Stomach (tissue), 4 donors: ENCODE data around the gene SMG1.
"Not testable (repeated sequence)": the region's sequence is repeated elsewhere in the genome, so short reads cannot be mapped to it uniquely, and the experiment has no call there.

Source experiments
- EP300 ChIP-seq: sonication (generic); formaldehyde crosslinking; IDR thresholded peaks from one replicate; pipeline ENCODE4 v1.6.1; 2017; ENCODE audit warnings: antibody characterized with exemption
- TF ChIP-seq, protein P1 (sequence below), 7 experiments: fragments of 450-650 bp in 4 of 7; fragments of 200-600 bp in 3 of 7; sonication (generic) in 3 of 7; IDR thresholded peaks; one replicate each; pipeline ENCODE4 v1.5.1; 2016 to 2019; ENCODE audit warnings: antibody characterized with exemption in 7 of 7, control low read depth in 2 of 7, mild to moderate bottlenecking in 1 of 7

DNA sequence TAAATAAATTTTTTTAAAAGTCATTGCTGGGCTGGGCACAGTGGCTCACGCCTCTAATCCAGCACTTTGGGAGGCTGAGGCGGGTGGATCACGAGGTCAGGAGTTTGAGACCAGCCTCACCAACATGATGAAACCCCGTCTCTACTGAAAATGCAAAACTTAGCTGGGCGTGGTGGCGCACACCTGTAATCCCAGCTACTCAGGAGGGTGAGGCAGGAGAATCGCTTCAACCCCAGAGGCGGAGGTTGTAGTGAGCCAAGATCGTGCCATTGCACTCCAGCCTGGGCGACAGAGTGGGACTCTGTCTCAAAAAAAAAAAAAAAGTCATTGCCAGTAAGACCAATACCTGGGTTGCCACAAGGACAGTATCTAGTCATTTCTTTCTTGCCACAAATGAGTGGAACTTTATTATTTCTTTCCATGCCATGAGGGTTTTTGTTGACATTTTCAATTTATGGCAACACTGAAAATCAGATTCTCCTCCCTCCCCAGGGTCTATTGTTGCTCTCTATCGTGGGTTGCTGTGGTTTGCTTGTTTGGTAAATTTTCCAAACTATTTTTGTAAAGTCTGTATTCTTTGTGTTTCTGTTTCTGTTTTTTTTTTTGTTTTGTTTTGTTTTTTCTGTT, 155.8 kb downstream of the SMG1 start:
- TF ChIP-seq, protein P1, sequence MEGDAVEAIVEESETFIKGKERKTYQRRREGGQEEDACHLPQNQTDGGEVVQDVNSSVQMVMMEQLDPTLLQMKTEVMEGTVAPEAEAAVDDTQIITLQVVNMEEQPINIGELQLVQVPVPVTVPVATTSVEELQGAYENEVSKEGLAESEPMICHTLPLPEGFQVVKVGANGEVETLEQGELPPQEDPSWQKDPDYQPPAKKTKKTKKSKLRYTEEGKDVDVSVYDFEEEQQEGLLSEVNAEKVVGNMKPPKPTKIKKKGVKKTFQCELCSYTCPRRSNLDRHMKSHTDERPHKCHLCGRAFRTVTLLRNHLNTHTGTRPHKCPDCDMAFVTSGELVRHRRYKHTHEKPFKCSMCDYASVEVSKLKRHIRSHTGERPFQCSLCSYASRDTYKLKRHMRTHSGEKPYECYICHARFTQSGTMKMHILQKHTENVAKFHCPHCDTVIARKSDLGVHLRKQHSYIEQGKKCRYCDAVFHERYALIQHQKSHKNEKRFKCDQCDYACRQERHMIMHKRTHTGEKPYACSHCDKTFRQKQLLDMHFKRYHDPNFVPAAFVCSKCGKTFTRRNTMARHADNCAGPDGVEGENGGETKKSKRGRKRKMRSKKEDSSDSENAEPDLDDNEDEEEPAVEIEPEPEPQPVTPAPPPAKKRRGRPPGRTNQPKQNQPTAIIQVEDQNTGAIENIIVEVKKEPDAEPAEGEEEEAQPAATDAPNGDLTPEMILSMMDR (IDR thresholded peaks at IDR 0.05): not testable (repeated sequence)
- TF ChIP-seq EP300: not testable (repeated sequence)
